Chondrocyte (in vitro differentiated cells): ENCODE data around the gene SUGCT. TPM values are rescaled to one million over a fixed set of nuclear protein-coding genes. Genes with fewer than 3 reads are reported as not detected.

ENCODE experiments used
- DNase-seq: peaks from one replicate; pipeline ENCODE4 v3.0.0; 2021; ENCODE audit warnings: mixed read lengths, low spot score
- H3K27ac Mint-ChIP-seq: one replicate; pipeline ENCODE4 v1.8.0; 2021; ENCODE audit warnings: mild to moderate bottlenecking, moderate library complexity, mixed read lengths; ENCODE audit not compliant: unreplicated experiment
- H3K27me3 Mint-ChIP-seq: 2 replicates; pipeline ENCODE4 v1.8.0; 2021; ENCODE audit warnings: low read depth, mixed read lengths
- H3K36me3 Mint-ChIP-seq: 2 replicates; pipeline ENCODE4 v1.8.0; 2021; ENCODE audit warnings: low read depth, mixed read lengths
- H3K4me1 Mint-ChIP-seq: 2 replicates; pipeline ENCODE4 v1.8.0; 2021; ENCODE audit warnings: low read depth, mild to moderate bottlenecking, mixed read lengths
- H3K4me3 Mint-ChIP-seq: one replicate; pipeline ENCODE4 v1.8.0; 2021; ENCODE audit warnings: mild to moderate bottlenecking, moderate library complexity, mixed read lengths; ENCODE audit not compliant: unreplicated experiment
- H3K9me3 Mint-ChIP-seq: 2 replicates; pipeline ENCODE4 v1.8.0; 2021; ENCODE audit warnings: low read depth, mixed read lengths
- CTCF ChIP-seq: fragments of 200-600 bp; sonication (generic); IDR thresholded peaks from 2 replicates; pipeline ENCODE4 v1.5.0; 2021; ENCODE audit warnings: antibody characterized with exemption, mild to moderate bottlenecking, moderate library complexity
- total RNA-seq: library from RNA; stranded (reverse); gene quantifications from 3 replicates; pipeline ENCODE4 v1.2.1, GENCODE V29; 2021

SUGCT gene
- total RNA-seq, 1 donor from 2014 or later = 34.4 TPM

- H3K27ac Mint-ChIP-seq = no peak overlapping the region
- no peak overlapping the region for H3K4me3 Mint-ChIP-seq
- H3K4me1 Mint-ChIP-seq = peaks cover 19% of the 10 kb centered on the region
- H3K9me3 Mint-ChIP-seq = no peaks in the 10 kb centered on the region
- no peaks in the 10 kb centered on the region for H3K27me3 Mint-ChIP-seq
- no peak for TF ChIP-seq CTCF
- peaks cover 4% of the 10 kb centered on the region for H3K36me3 Mint-ChIP-seq
- DNase-seq = no peak
Observed at GRCh38 chr7:40709062-40709964, 574.5 kb downstream of the SUGCT start.

GRCh38 chr7:40711706-40712105, 576.9 kb downstream of the SUGCT start:
- Mint-ChIP-seq H3K27me3 (no peaks in the 10 kb centered on the region), H3K9me3 (no peaks in the 10 kb centered on the region), H3K27ac (no peak overlapping the region), H3K36me3 (peaks cover 4% of the 10 kb centered on the region), H3K4me1 (peaks cover 41% of the 10 kb centered on the region), H3K4me3 (no peak overlapping the region)
- no peak for TF ChIP-seq CTCF
- DNase-seq = no peak

GRCh38 chr7:40714363-40715052, 579.7 kb downstream of the SUGCT start:
- H3K27ac Mint-ChIP-seq = peak overlapping the region; percentile 88
- H3K9me3 Mint-ChIP-seq = no peaks in the 10 kb centered on the region
- no peaks in the 10 kb centered on the region for H3K27me3 Mint-ChIP-seq
- no peak for DNase-seq
- no peak overlapping the region for H3K4me3 Mint-ChIP-seq
- peaks cover 65% of the 10 kb centered on the region for H3K4me1 Mint-ChIP-seq
- peaks cover 4% of the 10 kb centered on the region for H3K36me3 Mint-ChIP-seq
- TF ChIP-seq CTCF = no peak

GRCh38 chr7:40715053-40715430, 580.2 kb downstream of the SUGCT start:
- DNase-seq = no peak
- Mint-ChIP-seq H3K27me3 (no peaks in the 10 kb centered on the region), H3K36me3 (peaks cover 3% of the 10 kb centered on the region), H3K9me3 (no peaks in the 10 kb centered on the region), H3K4me1 (peaks cover 68% of the 10 kb centered on the region), H3K27ac (peak overlapping the region; percentile 88), H3K4me3 (no peak overlapping the region)
- TF ChIP-seq CTCF = no peak

- Mint-ChIP-seq H3K4me1 (peaks cover 74% of the 10 kb centered on the region), H3K36me3 (no peaks in the 10 kb centered on the region), H3K4me3 (no peak overlapping the region), H3K27me3 (no peaks in the 10 kb centered on the region), H3K27ac (peak overlapping the region; percentile 88), H3K9me3 (no peaks in the 10 kb centered on the region)
- TF ChIP-seq CTCF = no peak
- no peak for DNase-seq
Observed at GRCh38 chr7:40716052-40716451, 581.2 kb downstream of the SUGCT start.
